C4-2B (cell line): ENCODE data around the gene IL37.

ENCODE experiments used
- ZFX ChIP-seq: fragments of 450-650 bp; IDR thresholded peaks from 2 replicates; pipeline ENCODE4 v1.6.1; 2017
- TF ChIP-seq, protein P1 (sequence below): fragments of 450-650 bp; conservative IDR thresholded peaks from 2 replicates; pipeline ENCODE4 v1.5.1; 2017; ENCODE audit warnings: mild to moderate bottlenecking

DNA sequence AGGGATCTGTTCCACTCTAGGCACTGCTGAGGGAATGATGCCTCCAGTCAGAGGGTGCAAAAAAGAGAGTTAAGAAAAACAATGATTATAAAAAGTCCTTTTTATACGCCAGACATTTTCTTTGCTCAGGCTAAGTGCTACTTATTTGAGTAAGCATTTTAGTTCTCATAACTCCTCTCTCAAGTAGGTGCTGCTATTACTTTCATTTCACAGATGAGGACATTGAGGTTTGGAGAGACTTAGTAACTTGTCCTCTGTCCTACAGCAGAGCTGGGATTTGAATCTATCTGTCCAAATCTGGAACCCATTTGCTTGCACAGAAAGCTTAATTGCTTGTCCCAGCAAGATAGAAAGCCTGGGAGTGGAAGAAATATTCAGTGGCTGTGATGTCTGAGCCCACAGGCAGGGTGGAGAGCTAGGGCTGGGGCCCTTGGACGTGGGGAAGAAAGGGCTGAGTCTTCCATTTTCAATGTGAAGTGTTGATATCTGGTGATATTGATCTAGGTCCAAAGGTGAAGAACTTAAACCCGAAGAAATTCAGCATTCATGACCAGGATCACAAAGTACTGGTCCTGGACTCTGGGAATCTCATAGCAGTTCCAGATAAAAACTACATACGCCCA, 5.8 kb downstream of the IL37 start:
- TF ChIP-seq, protein P1, sequence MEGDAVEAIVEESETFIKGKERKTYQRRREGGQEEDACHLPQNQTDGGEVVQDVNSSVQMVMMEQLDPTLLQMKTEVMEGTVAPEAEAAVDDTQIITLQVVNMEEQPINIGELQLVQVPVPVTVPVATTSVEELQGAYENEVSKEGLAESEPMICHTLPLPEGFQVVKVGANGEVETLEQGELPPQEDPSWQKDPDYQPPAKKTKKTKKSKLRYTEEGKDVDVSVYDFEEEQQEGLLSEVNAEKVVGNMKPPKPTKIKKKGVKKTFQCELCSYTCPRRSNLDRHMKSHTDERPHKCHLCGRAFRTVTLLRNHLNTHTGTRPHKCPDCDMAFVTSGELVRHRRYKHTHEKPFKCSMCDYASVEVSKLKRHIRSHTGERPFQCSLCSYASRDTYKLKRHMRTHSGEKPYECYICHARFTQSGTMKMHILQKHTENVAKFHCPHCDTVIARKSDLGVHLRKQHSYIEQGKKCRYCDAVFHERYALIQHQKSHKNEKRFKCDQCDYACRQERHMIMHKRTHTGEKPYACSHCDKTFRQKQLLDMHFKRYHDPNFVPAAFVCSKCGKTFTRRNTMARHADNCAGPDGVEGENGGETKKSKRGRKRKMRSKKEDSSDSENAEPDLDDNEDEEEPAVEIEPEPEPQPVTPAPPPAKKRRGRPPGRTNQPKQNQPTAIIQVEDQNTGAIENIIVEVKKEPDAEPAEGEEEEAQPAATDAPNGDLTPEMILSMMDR: no peak
- no peak for TF ChIP-seq ZFX
